Left ventricle myocardium superior (tissue), 1 donor: Measurements from ENCODE around the gene SP9. TPM values are rescaled to one million over a fixed set of nuclear protein-coding genes. Genes with fewer than 3 reads are reported as not detected.

Source experiments
- ATAC-seq: fragments of 200-7000 bp; cut with Tn5 transposase; one replicate; pipeline ENCODE4 v1.9.1; 2020; ENCODE audit warnings: mild to moderate bottlenecking, moderate library complexity
- DNase-seq: peaks from one replicate; pipeline ENCODE4 v3.0.0-alpha.2; 2020
- intact Hi-C: fragments of 100-400 bp; cut with micrococcal nuclease; formaldehyde crosslinking; loops from one replicate; pipeline ENCODE4 v1.11.0; 2022
- total RNA-seq: library from RNA; stranded (reverse); fragmentation: NEBNext Ultra II Directional; extraction: Animal tissue kit (Norgen Biotek cat#: 25700); gene quantifications from one replicate; pipeline ENCODE4 v1.2.1, GENCODE V29; 2021
- donor health status: DM: no; HTN: yes; CAD: no; lungs with severe emphysema.

SP9 gene
- total RNA-seq, 1 donor from 2014 or later: not detected

DNA sequence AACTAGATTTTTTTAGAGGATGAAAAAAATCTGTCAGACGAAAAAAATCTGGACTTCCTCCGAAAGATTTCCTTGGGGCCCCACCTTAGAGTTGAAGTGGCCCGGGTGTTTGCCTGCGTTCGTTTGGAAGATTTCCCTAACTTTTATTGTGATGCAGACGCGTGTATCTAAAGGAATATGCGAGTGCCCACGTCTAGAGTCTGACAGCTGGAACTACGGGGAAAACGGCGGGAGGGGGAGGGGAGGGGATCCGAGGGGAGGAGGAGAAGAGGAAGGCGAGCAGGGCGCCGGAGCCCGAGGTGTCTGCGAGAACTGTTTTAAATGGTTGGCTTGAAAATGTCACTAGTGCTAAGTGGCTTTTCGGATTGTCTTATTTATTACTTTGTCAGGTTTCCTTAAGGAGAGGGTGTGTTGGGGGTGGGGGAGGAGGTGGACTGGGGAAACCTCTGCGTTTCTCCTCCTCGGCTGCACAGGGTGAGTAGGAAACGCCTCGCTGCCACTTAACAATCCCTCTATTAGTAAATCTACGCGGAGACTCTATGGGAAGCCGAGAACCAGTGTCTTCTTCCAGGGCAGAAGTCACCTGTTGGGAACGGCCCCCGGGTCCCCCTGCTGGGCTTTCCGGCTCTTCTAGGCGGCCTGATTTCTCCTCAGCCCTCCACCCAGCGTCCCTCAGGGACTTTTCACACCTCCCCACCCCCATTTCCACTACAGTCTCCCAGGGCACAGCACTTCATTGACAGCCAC lies 2.4 kb upstream of the SP9 start:
- intact Hi-C loops: no loop called here
- no peak for DNase-seq
- no peak for ATAC-seq

DNA sequence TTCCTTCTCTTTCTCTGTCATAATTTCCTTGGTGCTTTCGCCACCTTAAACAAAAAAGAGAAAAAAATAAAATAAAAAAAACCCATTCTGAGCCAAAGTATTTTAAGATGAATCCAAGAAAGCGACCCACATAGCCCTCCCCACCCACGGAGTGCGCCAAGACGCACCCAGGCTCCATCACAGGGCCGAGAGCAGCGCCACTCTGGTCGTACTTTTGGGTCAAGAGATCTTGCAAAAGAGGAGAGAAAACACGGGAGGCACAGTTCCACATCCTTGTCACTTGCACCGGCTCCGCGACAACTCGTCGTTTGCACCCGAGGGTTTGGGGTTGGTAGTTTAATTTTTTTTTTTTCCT lies 1.8 kb upstream of the SP9 start:
- intact Hi-C loops: no loop called here
- DNase-seq (no peak), ATAC-seq (no peak)

DNA sequence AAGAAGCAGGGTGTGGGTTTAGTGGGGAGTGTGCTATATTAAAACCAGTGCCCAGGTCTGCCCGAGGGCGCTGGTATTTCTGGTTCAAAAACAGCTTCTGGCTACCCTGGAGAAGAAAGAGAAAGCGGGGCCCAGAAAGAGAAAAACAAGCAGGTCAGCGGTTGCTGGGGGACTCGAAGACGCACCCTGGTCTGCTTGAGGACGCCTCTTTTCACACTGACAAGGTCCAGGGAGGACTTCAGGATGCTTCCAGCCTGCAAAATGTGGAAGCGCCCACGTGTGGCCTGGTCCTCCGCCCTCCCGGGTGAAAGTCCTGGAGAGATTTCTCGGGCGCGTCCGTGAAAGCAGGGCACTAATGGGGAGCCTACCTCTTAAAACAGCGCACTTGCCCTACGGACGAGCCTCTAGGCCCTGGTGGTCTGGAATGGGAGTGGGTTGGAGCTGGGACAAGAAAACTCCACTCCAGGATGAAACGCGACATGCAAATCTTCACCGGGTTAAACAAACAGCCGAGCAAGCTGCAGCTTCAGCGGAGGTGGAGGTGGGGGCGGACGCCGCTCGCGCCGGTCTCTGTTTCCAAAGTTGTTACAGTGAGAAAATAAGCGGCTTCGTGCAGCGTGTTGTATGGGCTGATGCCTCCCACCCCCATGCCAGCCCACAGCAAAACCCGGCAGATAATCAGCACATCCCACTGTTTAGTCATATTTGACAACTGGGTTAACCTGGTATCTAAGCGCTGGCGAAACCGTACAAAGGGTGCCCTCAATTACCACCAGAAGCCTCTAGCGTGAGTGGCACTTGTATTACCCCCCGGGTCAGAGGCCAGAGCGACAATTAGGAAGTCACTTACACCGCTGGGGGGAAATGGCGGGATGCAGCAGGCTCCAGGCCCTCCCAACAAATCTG lies 1.1 kb upstream of the SP9 start:
- intact Hi-C loops: no loop called here
- DNase-seq (no peak), ATAC-seq (no peak)

DNA sequence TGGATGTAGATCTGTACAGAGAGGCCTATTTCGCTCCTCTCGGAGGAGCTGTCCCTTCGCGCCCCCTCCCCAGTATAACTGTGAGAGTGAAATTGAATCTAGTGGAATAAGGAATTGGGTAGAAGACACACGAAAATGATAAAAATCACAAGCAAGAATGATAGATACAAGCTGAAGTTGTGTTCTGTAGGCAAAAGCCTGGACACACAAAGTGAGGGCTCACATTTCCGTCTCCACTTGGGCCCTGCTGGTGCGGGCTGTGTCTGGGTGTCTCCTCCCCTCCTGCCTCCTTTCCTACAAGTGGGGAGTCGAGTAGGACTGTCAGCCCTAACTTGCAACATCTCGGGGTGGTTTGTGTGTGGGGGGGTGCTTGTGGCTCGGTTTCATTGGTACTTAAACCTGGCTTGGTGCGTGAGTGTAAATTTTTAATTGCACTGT lies 457 bp upstream of the SP9 start:
- intact Hi-C loops: no loop called here

DNA sequence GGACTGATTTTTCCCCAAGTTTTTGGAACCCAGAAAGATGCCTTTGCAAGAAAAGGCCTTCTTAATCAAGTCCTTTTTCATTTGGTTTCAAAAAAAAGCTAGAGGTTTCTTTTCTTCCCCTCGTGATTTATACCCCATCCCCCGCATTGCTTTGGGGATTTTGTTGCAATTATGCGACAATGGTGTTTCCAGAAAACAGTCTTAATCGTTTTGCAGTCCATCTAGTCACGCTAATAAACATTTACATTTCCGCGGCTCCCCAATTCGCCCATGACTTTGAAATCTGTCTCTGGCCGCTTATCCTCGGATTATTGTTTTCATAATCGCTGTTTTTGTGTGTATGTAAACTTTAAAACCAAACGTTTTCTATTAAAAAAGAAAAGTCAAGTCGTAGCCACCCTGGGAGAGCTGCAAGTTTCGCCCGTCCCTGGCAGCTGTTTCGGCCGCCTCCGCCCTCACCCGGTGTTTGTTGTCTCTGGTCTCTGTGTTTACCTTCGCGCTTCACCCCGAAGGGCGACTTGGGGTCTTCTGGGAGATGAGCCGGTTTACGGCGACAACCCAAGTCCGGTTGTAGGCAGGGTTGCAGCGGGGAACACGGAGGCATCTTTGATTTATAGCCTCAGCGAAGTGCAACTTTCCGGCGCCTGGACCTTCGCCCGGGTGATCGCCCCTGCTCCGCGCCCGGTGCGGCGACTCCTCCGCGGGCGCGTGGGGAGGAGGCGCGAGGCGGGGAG lies 667 bp downstream of the SP9 start:
- no peak for ATAC-seq
- DNase-seq: no peak
- intact Hi-C loops: no loop called here

More for the DNA sequence above, 457 bp upstream of the SP9 start:
- ATAC-seq (no peak), DNase-seq (no peak)

DNA sequence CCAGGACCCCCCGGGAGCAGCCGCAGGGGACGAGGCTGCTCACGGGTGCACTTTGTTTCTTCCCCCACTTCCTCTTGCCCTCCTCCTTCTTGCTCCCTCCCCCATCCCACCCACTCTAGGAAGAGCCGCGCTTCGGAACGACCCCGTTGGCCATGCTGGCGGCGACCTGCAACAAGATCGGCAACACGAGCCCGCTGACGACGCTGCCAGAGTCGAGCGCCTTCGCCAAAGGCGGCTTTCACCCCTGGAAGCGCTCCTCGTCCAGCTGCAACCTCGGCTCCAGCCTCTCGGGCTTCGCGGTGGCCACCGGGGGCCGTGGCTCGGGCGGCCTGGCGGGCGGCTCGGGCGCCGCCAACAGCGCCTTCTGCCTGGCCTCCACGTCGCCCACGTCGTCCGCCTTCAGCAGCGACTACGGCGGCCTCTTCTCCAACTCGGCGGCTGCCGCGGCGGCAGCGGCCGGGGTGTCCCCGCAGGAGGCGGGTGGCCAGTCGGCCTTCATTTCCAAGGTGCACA lies 1.3 kb downstream of the SP9 start:
- peak; percentile 13 for ATAC-seq
- peak; percentile 30 for DNase-seq
- intact Hi-C loops: no loop called here

DNA sequence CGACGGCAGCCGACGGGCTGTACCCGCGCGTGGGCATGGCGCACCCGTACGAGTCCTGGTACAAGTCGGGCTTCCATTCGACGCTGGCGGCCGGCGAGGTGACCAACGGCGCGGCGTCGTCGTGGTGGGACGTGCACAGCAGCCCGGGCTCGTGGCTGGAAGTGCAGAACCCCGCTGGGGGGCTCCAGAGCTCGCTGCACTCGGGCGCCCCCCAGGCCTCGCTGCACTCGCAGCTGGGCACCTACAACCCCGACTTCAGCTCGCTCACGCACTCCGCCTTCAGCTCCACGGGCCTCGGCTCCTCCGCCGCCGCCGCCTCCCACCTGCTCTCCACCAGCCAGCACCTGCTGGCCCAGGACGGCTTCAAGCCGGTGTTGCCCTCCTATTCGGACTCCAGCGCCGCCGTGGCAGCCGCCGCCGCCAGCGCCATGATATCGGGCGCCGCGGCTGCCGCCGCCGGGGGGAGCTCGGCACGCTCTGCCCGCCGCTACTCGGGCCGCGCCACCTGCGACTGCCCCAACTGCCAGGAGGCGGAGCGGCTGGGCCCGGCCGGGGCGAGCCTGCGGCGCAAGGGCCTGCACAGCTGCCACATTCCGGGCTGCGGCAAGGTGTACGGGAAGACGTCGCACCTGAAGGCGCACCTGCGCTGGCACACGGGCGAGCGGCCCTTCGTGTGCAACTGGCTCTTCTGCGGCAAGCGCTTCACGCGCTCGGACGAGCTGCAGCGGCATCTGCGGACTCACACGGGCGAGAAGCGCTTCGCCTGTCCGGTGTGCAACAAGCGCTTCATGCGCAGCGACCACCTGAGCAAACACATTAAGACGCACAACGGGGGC lies 2.0 kb downstream of the SP9 start:
- DNase-seq: peak; percentile 47
- intact Hi-C loops: no loop called here
- ATAC-seq: peak; percentile 35

DNA sequence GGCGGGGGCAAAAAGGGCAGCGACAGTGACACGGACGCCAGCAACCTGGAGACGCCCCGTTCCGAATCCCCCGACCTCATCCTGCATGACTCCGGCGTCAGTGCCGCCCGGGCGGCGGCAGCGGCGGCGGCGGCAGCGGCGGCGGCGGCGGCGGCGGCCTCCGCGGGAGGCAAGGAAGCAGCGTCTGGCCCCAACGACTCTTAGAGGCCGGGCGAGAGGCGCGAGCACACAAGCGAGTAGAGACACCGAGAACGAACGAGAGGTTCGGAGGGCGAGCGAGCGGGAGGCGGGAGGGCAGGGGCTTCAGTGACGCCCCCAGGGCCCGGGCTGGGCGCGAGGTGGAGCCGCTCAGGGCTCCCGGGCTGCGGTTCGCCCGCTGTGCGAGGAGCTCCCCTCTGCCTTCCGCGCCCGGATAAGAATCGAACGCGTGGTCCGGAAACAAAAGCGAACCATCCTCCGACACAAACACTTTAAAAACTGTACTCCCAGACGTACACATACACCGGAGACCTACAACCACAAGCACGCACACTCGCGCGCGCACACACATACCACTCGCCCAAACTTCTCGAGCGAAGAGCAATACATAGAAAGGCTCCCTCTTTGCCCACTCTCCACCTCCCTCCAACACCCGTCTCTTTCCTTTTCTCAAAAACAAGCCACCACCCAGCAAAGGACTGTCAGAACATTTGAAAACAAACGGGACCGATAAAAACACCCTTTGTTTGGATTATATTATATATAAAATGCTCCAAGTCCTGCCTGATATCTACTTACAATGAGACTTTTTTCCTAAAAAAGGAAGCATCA lies 2.8 kb downstream of the SP9 start:
- DNase-seq: peak; percentile 31
- intact Hi-C loops: no loop called here
- no peak for ATAC-seq

DNA sequence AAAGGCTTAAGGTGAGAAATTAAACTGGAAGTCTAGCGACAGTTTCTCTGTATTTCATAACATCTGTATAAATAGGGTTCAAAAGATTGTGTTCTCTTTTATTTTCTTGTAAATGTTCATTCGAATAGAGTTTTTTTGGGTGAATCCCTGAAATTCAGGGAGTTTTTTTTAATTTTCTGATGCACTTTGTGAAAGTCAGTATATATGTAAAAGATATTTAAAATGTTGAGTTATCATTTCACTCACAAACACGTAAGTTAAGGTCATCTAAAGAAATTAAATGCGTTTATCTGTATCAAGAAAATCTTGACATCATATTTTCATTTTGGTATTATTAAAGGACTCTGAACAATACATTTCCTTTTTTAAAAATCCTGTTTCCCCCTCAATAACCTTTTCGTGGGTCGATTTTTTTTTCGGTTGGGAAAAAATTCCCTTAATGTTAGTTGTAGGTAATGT lies 3.4 kb downstream of the SP9 start:
- DNase-seq (no peak), ATAC-seq (no peak)
- intact Hi-C loops: no loop called here

DNA sequence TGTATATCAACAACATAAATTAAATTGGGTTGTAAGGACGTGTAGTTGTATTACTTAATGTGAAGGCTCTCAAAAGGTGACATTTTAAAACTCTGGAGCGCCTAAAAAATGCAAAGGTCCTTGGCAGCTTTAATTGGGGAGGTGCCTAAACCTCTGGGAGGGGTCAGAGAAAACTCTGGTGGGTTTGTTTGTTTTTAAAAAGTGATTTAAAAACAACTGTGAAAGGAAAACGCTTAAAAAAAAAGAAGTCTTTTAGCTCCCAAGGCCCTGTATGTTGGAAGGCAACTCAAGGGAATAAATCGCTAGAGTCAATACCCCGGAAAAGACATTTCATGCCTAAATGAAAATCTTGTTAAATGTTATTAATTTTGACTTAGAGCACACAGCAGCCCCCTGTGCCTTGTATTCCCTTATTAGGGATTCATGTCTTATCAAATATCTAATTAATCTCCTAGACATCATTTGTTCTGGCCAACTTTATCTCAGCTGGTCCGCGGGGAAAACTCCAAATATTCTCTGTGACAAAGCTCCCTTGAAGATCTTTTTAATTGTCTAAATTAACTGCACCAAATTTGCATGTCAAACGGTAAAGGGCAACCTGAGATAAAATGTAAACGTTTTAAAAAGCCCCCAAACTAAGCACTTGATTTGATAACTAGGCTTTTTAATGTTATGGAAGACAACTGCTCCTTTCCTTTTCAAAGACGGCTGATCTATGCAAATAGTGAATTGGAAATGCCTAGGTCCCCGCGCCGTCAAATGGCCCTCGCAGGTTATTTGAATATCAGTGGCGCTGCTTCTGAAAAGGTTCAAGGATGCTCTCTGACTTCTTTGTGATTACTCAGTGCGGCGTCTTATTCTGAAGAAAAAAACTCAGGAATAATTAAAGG lies 4.2 kb downstream of the SP9 start:
- no peak for ATAC-seq
- intact Hi-C loops: no loop called here

DNA sequence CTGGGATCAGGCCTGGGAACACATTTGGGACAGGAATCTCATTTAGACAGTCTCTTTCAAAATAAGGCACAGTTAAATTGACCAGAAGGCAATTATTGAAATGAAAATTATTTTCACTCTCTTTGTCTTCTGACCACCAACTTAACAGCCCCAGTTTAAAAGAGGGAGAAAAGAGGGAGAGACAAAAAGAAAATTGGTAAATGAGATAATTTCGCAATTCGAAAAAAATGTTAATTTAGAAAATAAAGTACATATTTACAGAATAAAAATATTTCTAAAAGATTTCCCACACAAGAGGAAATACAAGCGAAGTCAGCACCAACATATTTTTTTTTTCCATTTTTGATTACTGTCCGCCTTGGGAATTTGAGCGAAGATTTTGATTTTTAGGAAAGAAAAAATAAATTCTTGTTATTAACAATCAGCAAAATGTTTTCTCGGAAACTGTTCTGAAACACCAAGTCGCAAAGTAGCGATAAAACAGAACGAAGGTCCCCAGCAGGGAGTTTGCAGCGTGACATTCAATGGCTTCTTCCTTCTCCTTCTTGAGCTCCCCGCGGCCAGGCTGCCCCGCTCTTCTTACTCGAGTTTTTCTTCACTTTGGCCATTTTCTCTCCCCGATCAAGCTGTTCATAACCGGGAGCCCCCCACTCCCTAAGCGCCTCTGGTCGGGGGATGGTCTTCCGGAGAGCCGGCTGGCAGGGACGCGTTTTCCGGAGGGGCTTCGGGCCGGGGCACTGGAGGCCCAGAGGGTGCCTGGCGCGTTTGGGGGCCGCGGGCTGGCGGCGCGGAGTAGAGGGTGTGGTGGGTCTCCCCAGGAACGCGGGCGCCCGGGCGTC lies 5.0 kb downstream of the SP9 start:
- peak; percentile 29 for DNase-seq
- intact Hi-C loops: no loop called here
- no peak for ATAC-seq

More for the DNA sequence above, 4.2 kb downstream of the SP9 start:
- no peak for DNase-seq

DNA sequence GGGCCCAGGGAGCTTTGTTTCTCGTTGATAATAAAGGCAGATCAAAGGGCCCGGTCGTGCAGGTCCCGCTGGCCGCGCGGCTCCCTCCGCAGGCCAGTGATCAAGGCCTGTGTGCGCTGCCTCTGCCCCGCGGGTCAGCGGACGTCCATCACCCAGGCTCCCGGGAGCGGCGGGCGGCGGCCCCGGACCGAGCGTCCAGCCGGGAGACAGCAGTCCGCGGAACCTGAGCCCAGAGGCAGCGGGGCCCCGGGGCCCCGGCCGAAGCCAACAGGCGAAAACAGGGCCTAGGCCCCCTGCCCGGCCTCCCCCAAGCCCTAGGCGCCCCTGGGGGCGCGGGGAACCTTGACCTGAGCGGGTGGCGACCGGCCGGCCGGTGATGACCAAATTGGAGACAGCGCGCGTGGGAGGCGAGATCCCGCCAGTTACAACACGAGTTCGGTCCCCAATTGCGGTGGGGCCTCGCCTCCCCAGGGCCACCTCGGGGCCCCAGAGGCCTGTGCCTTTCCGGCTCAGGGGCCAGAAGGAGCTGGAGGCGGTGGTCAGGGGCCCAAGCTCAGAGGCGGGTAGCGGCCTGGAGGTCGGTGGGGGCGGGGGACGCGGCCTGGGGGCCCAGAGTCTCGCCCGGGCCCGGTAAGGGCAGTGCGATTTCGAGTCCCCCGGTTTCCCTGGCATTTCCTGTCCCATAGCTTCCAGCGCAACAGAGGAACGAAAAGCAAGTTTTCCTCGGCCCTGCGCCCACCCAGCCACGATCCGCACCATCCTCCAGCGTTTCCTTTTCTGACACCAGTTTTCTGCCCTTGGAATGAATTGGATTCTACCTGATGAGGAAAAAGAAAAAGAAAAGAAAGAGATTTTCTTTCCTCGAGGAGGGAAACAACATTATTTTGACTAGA lies 5.9 kb downstream of the SP9 start:
- ATAC-seq (no peak), DNase-seq (no peak)
- intact Hi-C loops: no loop called here

DNA sequence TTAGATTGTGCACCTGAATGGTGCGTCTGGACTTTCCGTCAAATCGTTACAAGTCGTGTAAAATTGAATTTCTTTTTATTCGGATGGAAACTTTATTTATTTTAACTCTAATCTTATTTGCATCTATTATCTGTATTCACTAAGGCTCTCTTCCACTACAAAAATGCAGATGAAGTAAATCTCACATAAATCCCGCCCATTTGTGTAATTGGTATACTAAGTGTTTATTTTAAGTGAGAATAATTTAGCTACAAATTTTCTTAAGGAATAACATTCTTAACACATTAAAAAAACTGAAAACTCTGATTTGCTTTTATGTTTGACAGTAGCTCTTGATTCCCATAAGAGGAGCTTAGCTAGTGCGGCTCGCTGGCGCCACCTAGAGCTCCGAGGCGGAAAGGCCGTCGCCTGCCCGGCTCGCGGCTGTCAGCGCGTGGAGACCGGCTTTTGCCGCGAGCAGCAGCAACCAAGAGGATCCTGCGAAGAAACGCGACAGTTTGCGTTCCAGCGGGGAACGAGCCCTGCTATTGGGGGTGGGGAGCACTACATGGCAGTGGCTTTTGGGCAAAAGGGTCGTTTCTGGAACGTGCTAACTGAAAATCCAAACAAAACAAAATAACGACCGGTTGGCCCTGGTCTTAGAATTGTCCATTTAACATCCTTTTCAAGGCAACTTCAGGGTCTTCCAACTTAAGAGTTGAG lies 6.7 kb downstream of the SP9 start:
- DNase-seq: peak; percentile 92
- peak; percentile 94 for ATAC-seq
- intact Hi-C loops: no loop called here

DNA sequence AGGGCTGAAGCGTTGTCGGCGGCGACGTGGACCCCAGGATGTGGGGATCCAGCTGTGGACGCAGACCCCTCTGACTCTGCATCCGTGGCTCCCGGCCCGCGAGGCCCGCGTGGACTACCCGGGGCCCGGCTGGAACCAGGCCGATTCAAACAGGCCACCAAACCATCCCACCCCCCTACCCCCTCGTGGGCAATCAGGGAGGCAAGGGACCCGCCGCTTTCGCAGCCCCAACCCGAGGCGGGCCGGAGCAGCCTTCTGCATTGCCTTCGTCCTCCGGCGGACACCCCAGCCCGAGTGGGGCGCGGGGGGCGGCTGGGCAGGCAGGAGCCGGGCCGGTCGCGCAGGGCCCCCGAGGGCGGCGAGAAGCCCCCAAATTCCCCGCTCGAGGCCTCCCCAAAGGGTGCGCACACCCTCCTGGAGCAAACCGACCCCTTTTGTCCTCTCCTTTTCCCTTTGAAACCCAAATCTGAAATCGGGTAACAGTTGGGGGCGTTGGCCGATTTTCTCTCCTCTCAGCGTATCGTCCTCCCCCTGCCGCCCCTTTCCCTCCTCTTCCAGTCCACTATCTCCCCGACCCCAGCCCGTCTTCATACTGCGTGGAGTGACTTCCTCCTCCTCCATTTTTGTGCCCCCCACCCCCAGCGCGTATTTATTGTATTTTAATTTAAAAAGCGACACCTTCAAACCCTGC lies 7.4 kb downstream of the SP9 start:
- peak; percentile 40 for ATAC-seq
- DNase-seq: peak; percentile 34
- intact Hi-C loops: no loop called here
